H1 (cell line): ENCODE measurements around the gene HECTD4.

ENCODE experiments used
- GABPA ChIP-seq: IDR thresholded peaks from 2 replicates; pipeline ENCODE4 v1.6.1; 2011; ENCODE audit warnings: mild to moderate bottlenecking, low read length, moderate library complexity, borderline replicate concordance; ENCODE audit not compliant: insufficient read depth
- JUN ChIP-seq: IDR thresholded peaks from 2 replicates; pipeline ENCODE4 v1.6.1; 2011; ENCODE audit warnings: low read depth, mild to moderate bottlenecking, improper control_type of control experiment, low read length
- TBP ChIP-seq: IDR thresholded peaks from 2 replicates; pipeline ENCODE4 v1.6.1; 2011; ENCODE audit warnings: low read depth, low read length, improper control_type of control experiment

DNA sequence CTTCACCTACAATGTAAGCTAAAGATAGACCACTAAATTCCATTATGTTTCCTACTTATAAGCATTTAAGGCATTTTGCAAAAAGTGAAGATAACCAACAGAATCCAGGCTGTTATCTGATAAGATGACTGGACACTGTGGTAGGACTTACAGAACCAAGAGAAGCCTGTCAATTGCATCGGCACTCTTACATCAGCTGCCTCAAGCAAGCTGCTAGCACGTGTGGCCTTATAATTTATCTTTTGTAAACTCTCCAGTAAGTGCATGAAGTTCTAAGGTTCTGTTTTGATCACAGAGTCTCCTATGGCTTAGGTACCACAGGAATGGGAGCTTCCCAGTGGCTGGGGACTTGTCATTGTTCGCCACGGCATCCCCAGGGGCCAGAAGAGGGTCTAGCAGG is 168.2 kb downstream of the HECTD4 start:
- TF ChIP-seq TBP: no peak
- no peak for TF ChIP-seq JUN
- TF ChIP-seq GABPA: no peak
